ENCODE results near the gene KBTBD7.

DNA sequence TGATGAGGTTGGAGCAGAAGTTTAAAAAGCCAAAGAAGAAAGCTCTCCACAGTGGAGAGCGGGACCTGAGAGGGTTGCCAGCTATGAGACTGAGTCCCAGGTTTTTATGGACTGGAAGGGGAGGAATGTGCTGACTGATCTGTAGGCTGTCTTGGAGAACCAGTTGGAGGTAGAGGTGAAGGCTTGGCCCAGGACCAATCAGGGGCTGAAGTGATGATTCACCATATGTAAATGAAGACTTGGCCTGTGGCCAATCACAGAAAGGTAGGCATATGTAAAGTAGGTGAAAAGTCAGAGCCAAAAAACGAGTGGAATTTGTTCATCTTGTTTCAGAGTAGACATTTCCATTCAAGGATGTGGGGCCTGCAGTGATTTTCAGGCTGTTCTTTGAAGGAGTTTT lies 44.3 kb downstream of the KBTBD7 start:
- TF ChIP-seq, protein P1, sequence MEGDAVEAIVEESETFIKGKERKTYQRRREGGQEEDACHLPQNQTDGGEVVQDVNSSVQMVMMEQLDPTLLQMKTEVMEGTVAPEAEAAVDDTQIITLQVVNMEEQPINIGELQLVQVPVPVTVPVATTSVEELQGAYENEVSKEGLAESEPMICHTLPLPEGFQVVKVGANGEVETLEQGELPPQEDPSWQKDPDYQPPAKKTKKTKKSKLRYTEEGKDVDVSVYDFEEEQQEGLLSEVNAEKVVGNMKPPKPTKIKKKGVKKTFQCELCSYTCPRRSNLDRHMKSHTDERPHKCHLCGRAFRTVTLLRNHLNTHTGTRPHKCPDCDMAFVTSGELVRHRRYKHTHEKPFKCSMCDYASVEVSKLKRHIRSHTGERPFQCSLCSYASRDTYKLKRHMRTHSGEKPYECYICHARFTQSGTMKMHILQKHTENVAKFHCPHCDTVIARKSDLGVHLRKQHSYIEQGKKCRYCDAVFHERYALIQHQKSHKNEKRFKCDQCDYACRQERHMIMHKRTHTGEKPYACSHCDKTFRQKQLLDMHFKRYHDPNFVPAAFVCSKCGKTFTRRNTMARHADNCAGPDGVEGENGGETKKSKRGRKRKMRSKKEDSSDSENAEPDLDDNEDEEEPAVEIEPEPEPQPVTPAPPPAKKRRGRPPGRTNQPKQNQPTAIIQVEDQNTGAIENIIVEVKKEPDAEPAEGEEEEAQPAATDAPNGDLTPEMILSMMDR (CRISPR knock-in tag; IDR thresholded peaks at IDR 0.05) = no peak
- TF ChIP-seq, protein P2, sequence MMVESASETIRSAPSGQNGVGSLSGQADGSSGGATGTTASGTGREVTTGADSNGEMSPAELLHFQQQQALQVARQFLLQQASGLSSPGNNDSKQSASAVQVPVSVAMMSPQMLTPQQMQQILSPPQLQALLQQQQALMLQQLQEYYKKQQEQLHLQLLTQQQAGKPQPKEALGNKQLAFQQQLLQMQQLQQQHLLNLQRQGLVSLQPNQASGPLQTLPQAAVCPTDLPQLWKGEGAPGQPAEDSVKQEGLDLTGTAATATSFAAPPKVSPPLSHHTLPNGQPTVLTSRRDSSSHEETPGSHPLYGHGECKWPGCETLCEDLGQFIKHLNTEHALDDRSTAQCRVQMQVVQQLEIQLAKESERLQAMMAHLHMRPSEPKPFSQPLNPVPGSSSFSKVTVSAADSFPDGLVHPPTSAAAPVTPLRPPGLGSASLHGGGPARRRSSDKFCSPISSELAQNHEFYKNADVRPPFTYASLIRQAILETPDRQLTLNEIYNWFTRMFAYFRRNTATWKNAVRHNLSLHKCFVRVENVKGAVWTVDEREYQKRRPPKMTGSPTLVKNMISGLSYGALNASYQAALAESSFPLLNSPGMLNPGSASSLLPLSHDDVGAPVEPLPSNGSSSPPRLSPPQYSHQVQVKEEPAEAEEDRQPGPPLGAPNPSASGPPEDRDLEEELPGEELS (CRISPR knock-in tag; IDR thresholded peaks at IDR 0.05) = no peak
- no peak for TF ChIP-seq ZNF550 (CRISPR knock-in tag; IDR thresholded peaks at IDR 0.05; ENCODE audit: borderline replicate concordance)
- no peak for TF ChIP-seq POLR2A (IDR thresholded peaks at IDR 0.05; ENCODE audit: insufficient read depth in 1 of 2, low read depth in 2 of 2, low read length in 2 of 2)
- no peak for TF ChIP-seq GLI4 (CRISPR knock-in tag; IDR thresholded peaks at IDR 0.05; ENCODE audit: borderline replicate concordance)
- no peak for TF ChIP-seq CHCHD3 (CRISPR knock-in tag; IDR thresholded peaks at IDR 0.05)
- TF ChIP-seq KDM5B (CRISPR knock-in tag; IDR thresholded peaks at IDR 0.05; ENCODE audit: borderline replicate concordance) = no peak
- TF ChIP-seq, protein P3, sequence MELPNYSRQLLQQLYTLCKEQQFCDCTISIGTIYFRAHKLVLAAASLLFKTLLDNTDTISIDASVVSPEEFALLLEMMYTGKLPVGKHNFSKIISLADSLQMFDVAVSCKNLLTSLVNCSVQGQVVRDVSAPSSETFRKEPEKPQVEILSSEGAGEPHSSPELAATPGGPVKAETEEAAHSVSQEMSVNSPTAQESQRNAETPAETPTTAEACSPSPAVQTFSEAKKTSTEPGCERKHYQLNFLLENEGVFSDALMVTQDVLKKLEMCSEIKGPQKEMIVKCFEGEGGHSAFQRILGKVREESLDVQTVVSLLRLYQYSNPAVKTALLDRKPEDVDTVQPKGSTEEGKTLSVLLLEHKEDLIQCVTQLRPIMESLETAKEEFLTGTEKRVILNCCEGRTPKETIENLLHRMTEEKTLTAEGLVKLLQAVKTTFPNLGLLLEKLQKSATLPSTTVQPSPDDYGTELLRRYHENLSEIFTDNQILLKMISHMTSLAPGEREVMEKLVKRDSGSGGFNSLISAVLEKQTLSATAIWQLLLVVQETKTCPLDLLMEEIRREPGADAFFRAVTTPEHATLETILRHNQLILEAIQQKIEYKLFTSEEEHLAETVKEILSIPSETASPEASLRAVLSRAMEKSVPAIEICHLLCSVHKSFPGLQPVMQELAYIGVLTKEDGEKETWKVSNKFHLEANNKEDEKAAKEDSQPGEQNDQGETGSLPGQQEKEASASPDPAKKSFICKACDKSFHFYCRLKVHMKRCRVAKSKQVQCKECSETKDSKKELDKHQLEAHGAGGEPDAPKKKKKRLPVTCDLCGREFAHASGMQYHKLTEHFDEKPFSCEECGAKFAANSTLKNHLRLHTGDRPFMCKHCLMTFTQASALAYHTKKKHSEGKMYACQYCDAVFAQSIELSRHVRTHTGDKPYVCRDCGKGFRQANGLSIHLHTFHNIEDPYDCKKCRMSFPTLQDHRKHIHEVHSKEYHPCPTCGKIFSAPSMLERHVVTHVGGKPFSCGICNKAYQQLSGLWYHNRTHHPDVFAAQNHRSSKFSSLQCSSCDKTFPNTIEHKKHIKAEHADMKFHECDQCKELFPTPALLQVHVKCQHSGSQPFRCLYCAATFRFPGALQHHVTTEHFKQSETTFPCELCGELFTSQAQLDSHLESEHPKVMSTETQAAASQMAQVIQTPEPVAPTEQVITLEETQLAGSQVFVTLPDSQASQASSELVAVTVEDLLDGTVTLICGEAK (IDR thresholded peaks at IDR 0.05) = no peak
- TF ChIP-seq, protein P3 (CRISPR knock-in tag; IDR thresholded peaks at IDR 0.05) = no peak
- no peak for TF ChIP-seq JUN (CRISPR knock-in tag; IDR thresholded peaks at IDR 0.05)
- TF ChIP-seq, protein P4, sequence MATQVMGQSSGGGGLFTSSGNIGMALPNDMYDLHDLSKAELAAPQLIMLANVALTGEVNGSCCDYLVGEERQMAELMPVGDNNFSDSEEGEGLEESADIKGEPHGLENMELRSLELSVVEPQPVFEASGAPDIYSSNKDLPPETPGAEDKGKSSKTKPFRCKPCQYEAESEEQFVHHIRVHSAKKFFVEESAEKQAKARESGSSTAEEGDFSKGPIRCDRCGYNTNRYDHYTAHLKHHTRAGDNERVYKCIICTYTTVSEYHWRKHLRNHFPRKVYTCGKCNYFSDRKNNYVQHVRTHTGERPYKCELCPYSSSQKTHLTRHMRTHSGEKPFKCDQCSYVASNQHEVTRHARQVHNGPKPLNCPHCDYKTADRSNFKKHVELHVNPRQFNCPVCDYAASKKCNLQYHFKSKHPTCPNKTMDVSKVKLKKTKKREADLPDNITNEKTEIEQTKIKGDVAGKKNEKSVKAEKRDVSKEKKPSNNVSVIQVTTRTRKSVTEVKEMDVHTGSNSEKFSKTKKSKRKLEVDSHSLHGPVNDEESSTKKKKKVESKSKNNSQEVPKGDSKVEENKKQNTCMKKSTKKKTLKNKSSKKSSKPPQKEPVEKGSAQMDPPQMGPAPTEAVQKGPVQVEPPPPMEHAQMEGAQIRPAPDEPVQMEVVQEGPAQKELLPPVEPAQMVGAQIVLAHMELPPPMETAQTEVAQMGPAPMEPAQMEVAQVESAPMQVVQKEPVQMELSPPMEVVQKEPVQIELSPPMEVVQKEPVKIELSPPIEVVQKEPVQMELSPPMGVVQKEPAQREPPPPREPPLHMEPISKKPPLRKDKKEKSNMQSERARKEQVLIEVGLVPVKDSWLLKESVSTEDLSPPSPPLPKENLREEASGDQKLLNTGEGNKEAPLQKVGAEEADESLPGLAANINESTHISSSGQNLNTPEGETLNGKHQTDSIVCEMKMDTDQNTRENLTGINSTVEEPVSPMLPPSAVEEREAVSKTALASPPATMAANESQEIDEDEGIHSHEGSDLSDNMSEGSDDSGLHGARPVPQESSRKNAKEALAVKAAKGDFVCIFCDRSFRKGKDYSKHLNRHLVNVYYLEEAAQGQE (IDR thresholded peaks at IDR 0.05; ENCODE audit: borderline replicate concordance in 1 of 2, low read depth in 1 of 2, low read length in 2 of 2) = no peak
- no peak for TF ChIP-seq ZKSCAN8 (CRISPR knock-in tag; IDR thresholded peaks at IDR 0.05; ENCODE audit: borderline replicate concordance)
- TF ChIP-seq, protein P5, sequence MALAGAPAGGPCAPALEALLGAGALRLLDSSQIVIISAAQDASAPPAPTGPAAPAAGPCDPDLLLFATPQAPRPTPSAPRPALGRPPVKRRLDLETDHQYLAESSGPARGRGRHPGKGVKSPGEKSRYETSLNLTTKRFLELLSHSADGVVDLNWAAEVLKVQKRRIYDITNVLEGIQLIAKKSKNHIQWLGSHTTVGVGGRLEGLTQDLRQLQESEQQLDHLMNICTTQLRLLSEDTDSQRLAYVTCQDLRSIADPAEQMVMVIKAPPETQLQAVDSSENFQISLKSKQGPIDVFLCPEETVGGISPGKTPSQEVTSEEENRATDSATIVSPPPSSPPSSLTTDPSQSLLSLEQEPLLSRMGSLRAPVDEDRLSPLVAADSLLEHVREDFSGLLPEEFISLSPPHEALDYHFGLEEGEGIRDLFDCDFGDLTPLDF (CRISPR knock-in tag; IDR thresholded peaks at IDR 0.05) = no peak
- no peak for TF ChIP-seq MED1 (CRISPR knock-in tag; IDR thresholded peaks at IDR 0.05)
